Trophoblast cell (in vitro differentiated cells and primary cell): Measurements from ENCODE around the gene KIF26B.

Experiments
- DNase-seq, 2 donors: peaks; one replicate each; pipeline ENCODE4 v3.0.0-alpha.2; 2016
- H2AFZ ChIP-seq: 2 replicates; pipeline ENCODE4 v1.6.1; 2013; ENCODE audit warnings: low read length, moderate library complexity, mild to moderate bottlenecking; ENCODE audit not compliant: insufficient read depth, poor library complexity
- H2AK5ac ChIP-seq: 2 replicates; pipeline ENCODE4 v1.6.1; 2013; ENCODE audit warnings: mild to moderate bottlenecking, low read length
- H2BK120ac ChIP-seq: 2 replicates; pipeline ENCODE4 v1.6.1; 2013; ENCODE audit warnings: low read length, mild to moderate bottlenecking, moderate library complexity; ENCODE audit not compliant: insufficient read depth, poor library complexity
- H2BK12ac ChIP-seq: 2 replicates; pipeline ENCODE4 v1.6.1; 2013; ENCODE audit warnings: mild to moderate bottlenecking, low read length, moderate library complexity
- H2BK5ac ChIP-seq: 2 replicates; pipeline ENCODE4 v1.6.1; 2013; ENCODE audit warnings: low read length, low read depth, moderate library complexity, mild to moderate bottlenecking; ENCODE audit not compliant: poor library complexity
- H3K14ac ChIP-seq: 2 replicates; pipeline ENCODE4 v1.6.1; 2013; ENCODE audit warnings: mild to moderate bottlenecking, low read length
- H3K18ac ChIP-seq: 2 replicates; pipeline ENCODE4 v1.6.1; 2013; ENCODE audit warnings: mild to moderate bottlenecking, low read length
- H3K23ac ChIP-seq: 2 replicates; pipeline ENCODE4 v1.6.1; 2013; ENCODE audit warnings: low read length
- H3K27ac ChIP-seq: 2 replicates; pipeline ENCODE4 v1.5.1; 2013; ENCODE audit warnings: low read depth, mild to moderate bottlenecking, inconsistent platforms, low read length, moderate library complexity
- H3K27me3 ChIP-seq: 2 replicates; pipeline ENCODE4 v1.6.1; 2013; ENCODE audit warnings: inconsistent platforms, mild to moderate bottlenecking, low read length, moderate library complexity; ENCODE audit not compliant: insufficient read depth
- H3K36me3 ChIP-seq, 2 experiments: 1 replicate in 1 of 2; 2 replicates in 1 of 2; pipeline ENCODE4 v1.6.1; 2013; ENCODE audit warnings: low read length in 2 of 2, mild to moderate bottlenecking in 2 of 2, moderate library complexity in 1 of 2; ENCODE audit not compliant: insufficient read depth in 2 of 2, control insufficient read depth in 1 of 2
- H3K4ac ChIP-seq: 2 replicates; pipeline ENCODE4 v1.6.1; 2013; ENCODE audit warnings: low read depth, mild to moderate bottlenecking, low read length, moderate library complexity
- H3K4me1 ChIP-seq, 2 experiments: 1 replicate in 1 of 2; 2 replicates in 1 of 2; pipeline ENCODE4 v1.6.1; 2013; ENCODE audit warnings: low read length in 2 of 2, mild to moderate bottlenecking in 2 of 2, moderate library complexity in 1 of 2; ENCODE audit not compliant: insufficient read depth in 2 of 2, control insufficient read depth in 1 of 2
- H3K4me2 ChIP-seq: 2 replicates; pipeline ENCODE4 v1.6.1; 2013; ENCODE audit warnings: inconsistent platforms, mild to moderate bottlenecking, low read length, moderate library complexity
- H3K4me3 ChIP-seq: 2 replicates; pipeline ENCODE4 v1.5.1; 2013; ENCODE audit warnings: mild to moderate bottlenecking, low read depth, low read length, inconsistent platforms
- H3K79me1 ChIP-seq: one replicate; pipeline ENCODE4 v1.6.1; 2013; ENCODE audit warnings: low read length
- H3K79me2 ChIP-seq: 2 replicates; pipeline ENCODE4 v1.6.1; 2013; ENCODE audit warnings: low read length, mild to moderate bottlenecking; ENCODE audit not compliant: control insufficient read depth, insufficient read depth, poor library complexity
- H3K9ac ChIP-seq: 2 replicates; pipeline ENCODE4 v1.6.1; 2013; ENCODE audit warnings: mild to moderate bottlenecking, low read length
- H3K9me3 ChIP-seq: 2 replicates; pipeline ENCODE4 v1.6.1; 2013; ENCODE audit warnings: low read depth, mild to moderate bottlenecking, control low read depth, inconsistent platforms, low read length; ENCODE audit not compliant: insufficient read depth
- H4K12ac ChIP-seq: 2 replicates; pipeline ENCODE4 v1.6.1; 2013; ENCODE audit warnings: low read depth, mild to moderate bottlenecking, low read length, moderate library complexity
- H4K8ac ChIP-seq: 2 replicates; pipeline ENCODE4 v1.6.1; 2013; ENCODE audit warnings: low read depth, mild to moderate bottlenecking, low read length, moderate library complexity
- H4K91ac ChIP-seq: one replicate; pipeline ENCODE4 v1.6.1; 2013; ENCODE audit warnings: low read depth, mild to moderate bottlenecking, low read length, moderate library complexity
- WGBS: extraction: QIAGEN DNeasy Blood & Tissue Kit; methylation state at CpG from one replicate; pipeline ENCODE4 v1.1.7; 2013; ENCODE audit warnings: missing lambda C conversion rate; ENCODE audit not compliant: insufficient read length, insufficient coverage; ENCODE audit errors: extremely low coverage; 5-methylcytosine and 5-hydroxymethylcytosine counted together

Gene KIF26B

DNA sequence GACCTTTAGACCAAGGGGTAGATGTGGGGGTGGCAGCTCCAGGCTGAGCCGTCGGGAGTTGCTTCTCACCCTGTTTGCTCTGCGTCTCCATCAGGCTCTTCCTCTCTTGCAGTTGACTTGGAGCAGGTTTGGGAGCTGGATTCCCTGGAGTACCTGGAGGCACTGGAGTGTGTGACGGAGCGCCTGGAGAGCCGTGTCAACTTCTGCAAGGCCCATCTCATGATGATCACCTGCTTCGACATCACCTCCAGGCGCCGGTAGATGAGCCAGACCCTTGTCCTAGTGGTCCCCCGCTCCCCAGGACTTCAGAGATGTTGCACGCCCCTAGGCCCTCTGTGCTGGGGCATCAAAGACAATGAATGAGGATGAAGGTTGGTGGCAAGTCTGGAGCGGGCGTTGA, 547.6 kb downstream of the KIF26B start:
- H3K27ac ChIP-seq: no peak overlapping the region
- no peak overlapping the region for H3K4me2 ChIP-seq
- H2BK5ac ChIP-seq: no peak overlapping the region
- H3K9me3 ChIP-seq: peaks cover 2% of the 10 kb centered on the region
- H3K23ac ChIP-seq: no peak overlapping the region
- H4K8ac ChIP-seq: no peak overlapping the region
- no peak overlapping the region for H3K14ac ChIP-seq
- no peaks in the 10 kb centered on the region for H3K79me1 ChIP-seq
- no peak overlapping the region for H2BK12ac ChIP-seq
- H3K4me3 ChIP-seq: no peak overlapping the region
- peaks cover 33 to 38% of the 10 kb centered on the region in 2 experiments for H3K36me3 ChIP-seq
- H3K79me2 ChIP-seq: no peaks in the 10 kb centered on the region
- no peak overlapping the region for H2AK5ac ChIP-seq
- H2BK120ac ChIP-seq: no peak overlapping the region
- no peak overlapping the region for H3K18ac ChIP-seq
- H3K27me3 ChIP-seq: no peaks in the 10 kb centered on the region
- WGBS: no CpG with 5 or more reads among the region's 13 CpGs
- H4K12ac ChIP-seq: no peak overlapping the region
- H3K4me1 ChIP-seq: no peaks in the 10 kb centered on the region
- DNase-seq: no peak
- no peak overlapping the region for H4K91ac ChIP-seq
- H3K9ac ChIP-seq: no peak overlapping the region
- no peak overlapping the region for H3K4ac ChIP-seq
- H2AFZ ChIP-seq: no peak overlapping the region

- no peak overlapping the region for H2BK12ac ChIP-seq
- no peak overlapping the region for H2BK5ac ChIP-seq
- H4K91ac ChIP-seq: no peak overlapping the region
- DNase-seq: no peak
- H3K4me1 ChIP-seq: no peaks in the 10 kb centered on the region
- peak overlapping the region; percentile 27 for H3K23ac ChIP-seq
- H3K18ac ChIP-seq: no peak overlapping the region
- no peak overlapping the region for H4K12ac ChIP-seq
- no peak overlapping the region for H2AFZ ChIP-seq
- no peak overlapping the region for H3K4ac ChIP-seq
- H3K79me1 ChIP-seq: no peaks in the 10 kb centered on the region
- no peak overlapping the region for H2AK5ac ChIP-seq
- peaks cover 22 to 33% of the 10 kb centered on the region in 2 experiments for H3K36me3 ChIP-seq
- H3K14ac ChIP-seq: no peak overlapping the region
- no peak overlapping the region for H3K4me2 ChIP-seq
- H3K27me3 ChIP-seq: no peaks in the 10 kb centered on the region
- WGBS: no CpG with 5 or more reads among the region's 6 CpGs
- no peak overlapping the region for H3K4me3 ChIP-seq
- no peak overlapping the region for H3K27ac ChIP-seq
- H3K9ac ChIP-seq: no peak overlapping the region
- H3K9me3 ChIP-seq: no peaks in the 10 kb centered on the region
- no peak overlapping the region for H4K8ac ChIP-seq
- H2BK120ac ChIP-seq: no peak overlapping the region
- no peaks in the 10 kb centered on the region for H3K79me2 ChIP-seq
Measured at GRCh38 chr1:245704341-245704740, 549.6 kb downstream of the KIF26B start.

GRCh38 chr1:245704765-245705164, 550.0 kb downstream of the KIF26B start:
- no peak for DNase-seq
- H3K14ac ChIP-seq: no peak overlapping the region
- no peak overlapping the region for H3K9ac ChIP-seq
- no peak overlapping the region for H2BK12ac ChIP-seq
- H2BK120ac ChIP-seq: no peak overlapping the region
- H3K79me1 ChIP-seq: no peaks in the 10 kb centered on the region
- H4K8ac ChIP-seq: no peak overlapping the region
- no peak overlapping the region for H2AFZ ChIP-seq
- no peak overlapping the region for H3K4me3 ChIP-seq
- no peaks in the 10 kb centered on the region for H3K79me2 ChIP-seq
- no peak overlapping the region for H4K12ac ChIP-seq
- no peak overlapping the region for H2BK5ac ChIP-seq
- WGBS: no CpG with 5 or more reads among the region's 7 CpGs
- H3K4ac ChIP-seq: no peak overlapping the region
- peaks cover 0 to 1% of the 10 kb centered on the region in 2 experiments for H3K4me1 ChIP-seq
- no peak overlapping the region for H3K23ac ChIP-seq
- H3K9me3 ChIP-seq: no peaks in the 10 kb centered on the region
- no peak overlapping the region for H3K27ac ChIP-seq
- no peak overlapping the region for H4K91ac ChIP-seq
- H3K18ac ChIP-seq: no peak overlapping the region
- no peaks in the 10 kb centered on the region for H3K27me3 ChIP-seq
- peaks cover 19 to 33% of the 10 kb centered on the region in 2 experiments for H3K36me3 ChIP-seq
- no peak overlapping the region for H3K4me2 ChIP-seq
- H2AK5ac ChIP-seq: no peak overlapping the region

GRCh38 chr1:245707941-245708340, 553.2 kb downstream of the KIF26B start:
- Histone ChIP-seq H4K91ac (no peak overlapping the region), H3K4me1 (peaks cover 0 to 3% of the 10 kb centered on the region in 2 experiments), H2BK120ac (no peak overlapping the region), H3K14ac (no peak overlapping the region), H3K18ac (no peak overlapping the region), H2BK5ac (no peak overlapping the region), H3K79me1 (no peaks in the 10 kb centered on the region), H3K23ac (no peak overlapping the region), H3K4me2 (no peak overlapping the region), H3K4ac (no peak overlapping the region), H3K79me2 (no peaks in the 10 kb centered on the region), H4K8ac (no peak overlapping the region), H3K9ac (no peak overlapping the region), H3K36me3 (peaks cover 9 to 16% of the 10 kb centered on the region in 2 experiments), H4K12ac (no peak overlapping the region), H2BK12ac (no peak overlapping the region), H2AFZ (no peak overlapping the region), H3K4me3 (no peak overlapping the region), H2AK5ac (no peak overlapping the region), H3K27ac (no peak overlapping the region), H3K9me3 (no peaks in the 10 kb centered on the region), H3K27me3 (no peaks in the 10 kb centered on the region)
- DNase-seq: no peak
- WGBS: no CpG with 5 or more reads among the region's 5 CpGs
